Gastroesophageal sphincter (tissue), 4 donors: ENCODE results near the gene CDKAL1. TPM values are rescaled to one million over a fixed set of nuclear protein-coding genes. Genes with fewer than 3 reads are reported as not detected.

Experiments
- ATAC-seq: fragments of 150-250 bp; one replicate; pipeline ENCODE4 v1.9.1; 2016; ENCODE audit warnings: mild to moderate bottlenecking, moderate library complexity
- H3K27ac ChIP-seq, 4 donors: fragments of 200-600 bp; sonication (generic) in 3 of 4; 1 replicate in 3 of 4; 2 replicates in 1 of 4; pipeline ENCODE4 v1.5.1; 2016 to 2019
- H3K27me3 ChIP-seq: fragments of 200-600 bp; sonication (generic); one replicate; pipeline ENCODE4 v1.5.1; 2019
- H3K36me3 ChIP-seq, 2 donors: fragments of 200-600 bp; sonication (generic); one replicate each; pipeline ENCODE4 v1.5.1; 2019; ENCODE audit warnings: control low read depth in 1 of 2
- H3K4me1 ChIP-seq, 3 donors: fragments of 200-600 bp; sonication (generic); 1 replicate in 2 of 3; 2 replicates in 1 of 3; pipeline ENCODE4 v1.5.1; 2016 to 2019; ENCODE audit warnings: control low read depth in 2 of 3
- H3K4me3 ChIP-seq, 2 donors: fragments of 200-600 bp; sonication (generic); one replicate each; pipeline ENCODE4 v1.5.1; 2019; ENCODE audit warnings: mild to moderate bottlenecking in 1 of 2, moderate library complexity in 1 of 2
- H3K9me3 ChIP-seq, 3 donors: fragments of 200-600 bp; sonication (generic); one replicate each; pipeline ENCODE4 v1.5.1; 2017 to 2019; ENCODE audit warnings: control low read depth in 2 of 3
- EP300 ChIP-seq: sonication (generic); formaldehyde crosslinking; IDR thresholded peaks from one replicate; pipeline ENCODE4 v1.6.1; 2017; ENCODE audit warnings: antibody characterized with exemption, mild to moderate bottlenecking
- POLR2A ChIP-seq, 2 donors: fragments of 450-650 bp; IDR thresholded peaks; one replicate each; pipeline ENCODE4 v1.6.1; 2017; ENCODE audit warnings: antibody characterized with exemption in 2 of 2, mild to moderate bottlenecking in 2 of 2, moderate library complexity in 1 of 2
- POLR2AphosphoS5 ChIP-seq: sonication (generic); formaldehyde crosslinking; IDR thresholded peaks from one replicate; pipeline ENCODE4 v1.6.1; 2017; ENCODE audit warnings: antibody characterized with exemption
- WGBS, 2 donors: methylation state at CpG; one replicate each; pipeline ENCODE4 v1.1.5; 2018; ENCODE audit warnings: low coverage in 1 of 2; 5-methylcytosine and 5-hydroxymethylcytosine counted together
- total RNA-seq, 4 donors: library from RNA; depleted of rRNA; stranded (reverse); fragments of >200 nt; gene quantifications; one replicate each; pipeline ENCODE4 v1.1.0, GENCODE V29; 2016
- TF ChIP-seq, protein P1 (sequence below), 4 experiments: fragments of 200-600 bp in 2 of 4; fragments of 450-650 bp in 2 of 4; sonication (generic) in 1 of 4; IDR thresholded peaks; one replicate each; pipeline ENCODE4 v1.5.1; 2017 to 2019; ENCODE audit warnings: antibody characterized with exemption in 4 of 4, mild to moderate bottlenecking in 2 of 4, moderate library complexity in 2 of 4

CDKAL1 gene
- total RNA-seq, 4 donors from 2014 or later: 10.9 to 17.9 (median 15.0) TPM

DNA sequence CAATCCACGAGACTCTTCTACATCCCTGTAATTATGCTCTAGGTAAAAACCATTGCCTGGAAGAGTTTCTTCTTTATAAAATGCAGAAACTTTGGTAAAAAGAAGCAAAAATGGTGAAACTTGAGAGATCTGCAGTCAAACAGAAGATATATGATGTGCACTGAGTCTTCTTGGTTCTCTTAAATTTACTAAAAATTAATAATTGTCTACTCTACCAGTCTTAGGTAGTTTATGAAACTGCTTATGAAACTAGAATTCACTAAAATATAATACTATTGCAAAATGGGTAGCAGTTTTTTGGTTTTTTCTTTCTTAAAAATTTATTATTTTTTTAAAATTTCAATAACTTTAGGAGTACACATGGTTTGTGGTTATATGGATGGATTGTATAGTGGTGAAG lies 540.2 kb downstream of the CDKAL1 start:
- Histone ChIP-seq H3K36me3 (no peaks in the 10 kb centered on the region), H3K9me3 (no peaks in the 10 kb centered on the region), H3K27me3 (no peaks in the 10 kb centered on the region), H3K4me1 (no peaks in the 10 kb centered on the region), H3K27ac (no peak overlapping the region), H3K4me3 (no peak overlapping the region)
- TF ChIP-seq POLR2AphosphoS5 (no peak), POLR2A (IDR thresholded peaks at IDR 0.05) (no peak), EP300 (no peak)
- TF ChIP-seq, protein P1, sequence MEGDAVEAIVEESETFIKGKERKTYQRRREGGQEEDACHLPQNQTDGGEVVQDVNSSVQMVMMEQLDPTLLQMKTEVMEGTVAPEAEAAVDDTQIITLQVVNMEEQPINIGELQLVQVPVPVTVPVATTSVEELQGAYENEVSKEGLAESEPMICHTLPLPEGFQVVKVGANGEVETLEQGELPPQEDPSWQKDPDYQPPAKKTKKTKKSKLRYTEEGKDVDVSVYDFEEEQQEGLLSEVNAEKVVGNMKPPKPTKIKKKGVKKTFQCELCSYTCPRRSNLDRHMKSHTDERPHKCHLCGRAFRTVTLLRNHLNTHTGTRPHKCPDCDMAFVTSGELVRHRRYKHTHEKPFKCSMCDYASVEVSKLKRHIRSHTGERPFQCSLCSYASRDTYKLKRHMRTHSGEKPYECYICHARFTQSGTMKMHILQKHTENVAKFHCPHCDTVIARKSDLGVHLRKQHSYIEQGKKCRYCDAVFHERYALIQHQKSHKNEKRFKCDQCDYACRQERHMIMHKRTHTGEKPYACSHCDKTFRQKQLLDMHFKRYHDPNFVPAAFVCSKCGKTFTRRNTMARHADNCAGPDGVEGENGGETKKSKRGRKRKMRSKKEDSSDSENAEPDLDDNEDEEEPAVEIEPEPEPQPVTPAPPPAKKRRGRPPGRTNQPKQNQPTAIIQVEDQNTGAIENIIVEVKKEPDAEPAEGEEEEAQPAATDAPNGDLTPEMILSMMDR (IDR thresholded peaks at IDR 0.05): no peak
- no peak for ATAC-seq
- 78% methylated on average over 1 of the region's 1 CpG; no CpG with 5 or more reads in 1 of the 2 donors for WGBS, 2 donors

DNA sequence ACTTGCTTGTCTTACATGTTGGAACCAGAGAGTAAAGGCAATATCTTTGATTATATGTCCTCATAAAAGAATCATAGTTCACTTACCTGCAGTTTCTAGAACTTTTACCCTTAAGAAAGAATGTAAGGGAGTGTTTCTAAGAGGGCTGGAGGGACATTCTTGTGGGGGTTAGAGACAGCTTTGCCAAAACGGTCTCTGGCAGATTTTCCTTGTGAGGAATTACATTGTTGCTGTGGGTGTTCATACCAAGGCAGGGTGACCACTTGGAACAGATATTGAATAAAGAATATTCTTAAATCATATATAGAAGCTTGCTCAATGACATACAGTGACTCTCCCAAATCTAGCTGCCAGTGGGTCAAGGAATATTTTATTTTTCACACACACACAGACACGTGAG lies 541.7 kb downstream of the CDKAL1 start:
- H3K9me3 ChIP-seq: no peaks in the 10 kb centered on the region
- TF ChIP-seq, protein P1 (IDR thresholded peaks at IDR 0.05): no peak
- TF ChIP-seq EP300 (no peak), POLR2A (IDR thresholded peaks at IDR 0.05) (no peak), POLR2AphosphoS5 (no peak)
- no peak overlapping the region for H3K27ac ChIP-seq
- H3K27me3 ChIP-seq: no peaks in the 10 kb centered on the region
- no peaks in the 10 kb centered on the region for H3K36me3 ChIP-seq
- no peak overlapping the region for H3K4me3 ChIP-seq
- no peak for ATAC-seq
- H3K4me1 ChIP-seq: no peaks in the 10 kb centered on the region
- WGBS, 2 donors: 63 to 73% methylated on average over 2 of the region's 2 CpGs

DNA sequence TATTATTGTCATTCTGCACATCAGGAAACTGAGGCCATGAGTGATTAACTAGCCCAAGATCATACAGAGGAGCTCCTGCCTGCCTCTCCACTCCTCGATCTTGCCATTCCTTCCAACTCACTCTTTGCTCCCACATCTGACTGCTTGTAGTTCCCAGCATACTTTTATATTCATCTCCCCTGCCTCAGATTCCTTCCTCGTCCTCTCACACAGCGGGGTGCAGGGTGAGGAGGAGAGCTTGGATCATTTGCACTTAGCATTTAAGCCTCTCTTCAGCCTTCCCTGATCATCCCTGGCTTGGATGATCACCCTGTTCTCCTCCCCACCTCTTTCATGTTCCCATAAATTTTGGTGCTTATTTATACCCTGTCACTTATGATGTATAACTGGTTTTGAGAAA lies 544.2 kb downstream of the CDKAL1 start:
- Histone ChIP-seq H3K27ac (no peak overlapping the region), H3K9me3 (no peaks in the 10 kb centered on the region), H3K27me3 (no peaks in the 10 kb centered on the region), H3K36me3 (no peaks in the 10 kb centered on the region), H3K4me1 (no peaks in the 10 kb centered on the region), H3K4me3 (no peak overlapping the region)
- no peak for ATAC-seq
- TF ChIP-seq, protein P1 (IDR thresholded peaks at IDR 0.05): no peak
- TF ChIP-seq POLR2A (IDR thresholded peaks at IDR 0.05) (no peak), POLR2AphosphoS5 (no peak), EP300 (no peak)
- WGBS, 2 donors: 94 to 96% methylated on average over 3 of the region's 3 CpGs

DNA sequence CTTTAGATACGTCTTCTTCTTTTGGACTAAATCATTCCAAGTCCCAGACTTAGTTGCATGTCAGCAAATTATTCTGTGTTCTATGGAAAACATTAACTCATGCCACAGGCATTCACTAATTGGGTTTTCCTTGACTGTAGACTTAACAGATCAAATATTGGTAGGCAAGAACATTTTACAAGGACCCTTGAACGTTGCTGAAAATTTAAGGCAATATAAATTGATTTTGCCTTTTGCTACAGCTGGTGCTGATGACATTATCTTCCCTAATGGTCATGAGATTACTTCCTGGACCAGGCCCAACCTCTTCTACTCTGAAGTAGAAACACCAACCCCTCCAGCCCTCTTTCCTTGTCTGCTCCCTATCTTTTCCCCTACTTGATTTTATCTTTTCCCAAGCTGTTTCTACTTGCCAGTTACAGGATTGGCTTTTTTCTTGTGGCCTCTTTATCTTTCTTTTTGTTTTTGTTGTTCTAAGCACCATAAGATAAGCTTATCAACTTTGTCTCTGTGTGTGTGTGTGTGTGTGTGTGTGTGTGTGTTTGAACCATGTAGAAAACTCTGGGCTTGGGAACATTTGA lies 545.3 kb downstream of the CDKAL1 start:
- Histone ChIP-seq H3K27ac (no peak overlapping the region), H3K36me3 (no peaks in the 10 kb centered on the region), H3K4me1 (no peaks in the 10 kb centered on the region), H3K27me3 (no peaks in the 10 kb centered on the region), H3K4me3 (no peak overlapping the region), H3K9me3 (no peaks in the 10 kb centered on the region)
- WGBS, 2 donors: 33 to 41% methylated on average over 2 of the region's 2 CpGs
- no peak for ATAC-seq
- TF ChIP-seq EP300 (no peak), POLR2AphosphoS5 (no peak)
- TF ChIP-seq, protein P1 (IDR thresholded peaks at IDR 0.05): no peak

DNA sequence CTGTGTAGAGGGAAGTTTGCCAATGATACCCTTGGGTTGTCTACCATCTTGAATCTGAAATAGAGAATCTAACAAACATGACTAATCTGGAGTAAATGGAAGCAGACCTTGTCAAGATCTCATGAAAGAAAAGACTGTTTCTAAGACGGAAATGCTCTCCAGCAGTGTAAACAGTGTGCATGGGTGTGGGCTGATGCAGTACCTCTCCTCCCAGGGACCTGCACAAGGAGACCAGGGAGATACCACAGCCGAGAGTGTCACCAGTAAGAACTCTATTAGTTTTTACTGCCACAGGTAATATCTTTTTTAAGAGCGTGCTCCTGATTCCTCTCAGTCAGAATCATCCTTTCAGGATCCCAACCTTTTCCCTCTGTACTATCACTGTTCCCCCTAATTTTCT lies 546.0 kb downstream of the CDKAL1 start:
- Histone ChIP-seq H3K9me3 (no peaks in the 10 kb centered on the region), H3K4me1 (no peaks in the 10 kb centered on the region), H3K27me3 (no peaks in the 10 kb centered on the region), H3K4me3 (no peak overlapping the region), H3K36me3 (no peaks in the 10 kb centered on the region), H3K27ac (no peak overlapping the region)
- WGBS, 2 donors: 93 to 100% methylated on average over 2 to 3 of the region's 3 CpGs
- TF ChIP-seq POLR2AphosphoS5 (no peak), EP300 (no peak)
- TF ChIP-seq, protein P1 (IDR thresholded peaks at IDR 0.05): no peak
- no peak for ATAC-seq
